Osteoblast (primary cell): ENCODE results near the gene PI3. TPM values are rescaled to one million over a fixed set of nuclear protein-coding genes. Genes with fewer than 3 reads are reported as not detected.
A peak's percentile ranks its signal among the peaks of the same experiment; 100 is the strongest.

Experiments
- DNase-seq: peaks from one replicate; pipeline ENCODE4 v3.0.0; 2011; ENCODE audit warnings: low spot score, mixed read lengths; ENCODE audit not compliant: insufficient read length; ENCODE audit errors: missing footprints
- H2AFZ ChIP-seq: 2 replicates; pipeline ENCODE4 v1.6.0; 2011; ENCODE audit warnings: mild to moderate bottlenecking, low read length
- H3K27ac ChIP-seq: 2 replicates; pipeline ENCODE4 v1.5.1; 2011; ENCODE audit warnings: mild to moderate bottlenecking, low read depth, low read length, moderate library complexity
- H3K27me3 ChIP-seq: 2 replicates; pipeline ENCODE4 v1.6.0; 2012; ENCODE audit warnings: mild to moderate bottlenecking, control low read depth, inconsistent platforms, low read length, moderate library complexity; ENCODE audit not compliant: insufficient read depth
- H3K36me3 ChIP-seq: 2 replicates; pipeline ENCODE4 v1.5.1; 2011; ENCODE audit warnings: mild to moderate bottlenecking, low read length, control low read depth, moderate library complexity; ENCODE audit not compliant: insufficient read depth
- H3K4me1 ChIP-seq: 2 replicates; pipeline ENCODE4 v1.5.1; 2011; ENCODE audit warnings: mild to moderate bottlenecking, low read length, control low read depth, moderate library complexity; ENCODE audit not compliant: insufficient read depth
- H3K4me2 ChIP-seq: 2 replicates; pipeline ENCODE4 v1.6.0; 2011; ENCODE audit warnings: mild to moderate bottlenecking, low read length; ENCODE audit not compliant: insufficient read depth
- H3K4me3 ChIP-seq: fragments of 200-600 bp; sonication (generic); 3 replicates; pipeline ENCODE4 v1.5.1; 2012; ENCODE audit warnings: mild to moderate bottlenecking, low read length, inconsistent platforms; ENCODE audit not compliant: insufficient read depth
- H3K79me2 ChIP-seq: 2 replicates; pipeline ENCODE4 v1.6.0; 2012; ENCODE audit warnings: mild to moderate bottlenecking, low read length, control low read depth, inconsistent platforms; ENCODE audit not compliant: insufficient read depth
- H3K9me3 ChIP-seq: 2 replicates; pipeline ENCODE4 v1.5.1; 2011; ENCODE audit warnings: low read depth, low read length, control low read depth
- H4K20me1 ChIP-seq: 2 replicates; pipeline ENCODE4 v1.6.0; 2012; ENCODE audit warnings: mild to moderate bottlenecking, low read length, control low read depth; ENCODE audit not compliant: insufficient read depth
- CTCF ChIP-seq: IDR thresholded peaks from 2 replicates; pipeline ENCODE4 v1.5.1; 2011; ENCODE audit warnings: mild to moderate bottlenecking, low read depth, low read length, moderate library complexity; ENCODE audit errors: extremely low read depth
- total RNA-seq: library from RNA; depleted of rRNA; stranded (reverse); fragments of >200 nt; gene quantifications from 2 replicates; pipeline ENCODE4 v1.2.3, GENCODE V29; 2012

Gene PI3
- total RNA-seq, 1 donor = not detected

- no peaks in the 10 kb centered on the region for H3K4me1 ChIP-seq
- no peaks in the 10 kb centered on the region for H3K36me3 ChIP-seq
- no peaks in the 10 kb centered on the region for H3K9me3 ChIP-seq
- H3K27ac ChIP-seq = no peak overlapping the region
- H2AFZ ChIP-seq = no peak overlapping the region
- H3K4me3 ChIP-seq = no peak overlapping the region
- no peak for DNase-seq
- H3K27me3 ChIP-seq = peaks cover 25% of the 10 kb centered on the region
- no peaks in the 10 kb centered on the region for H4K20me1 ChIP-seq
- H3K79me2 ChIP-seq = no peaks in the 10 kb centered on the region
- TF ChIP-seq CTCF = no peak
- no peak overlapping the region for H3K4me2 ChIP-seq
Observed at GRCh38 chr20:45173522-45173921, 1.2 kb upstream of the PI3 start.

- Histone ChIP-seq H3K4me3 (no peak overlapping the region), H3K79me2 (no peaks in the 10 kb centered on the region), H3K9me3 (no peaks in the 10 kb centered on the region), H3K4me1 (no peaks in the 10 kb centered on the region), H3K36me3 (no peaks in the 10 kb centered on the region), H3K27me3 (peaks cover 25% of the 10 kb centered on the region), H3K4me2 (no peak overlapping the region), H4K20me1 (no peaks in the 10 kb centered on the region), H3K27ac (no peak overlapping the region), H2AFZ (no peak overlapping the region)
- no peak for DNase-seq
- no peak for TF ChIP-seq CTCF
Observed at GRCh38 chr20:45176526-45177267, 2.0 kb downstream of the PI3 start.

DNA sequence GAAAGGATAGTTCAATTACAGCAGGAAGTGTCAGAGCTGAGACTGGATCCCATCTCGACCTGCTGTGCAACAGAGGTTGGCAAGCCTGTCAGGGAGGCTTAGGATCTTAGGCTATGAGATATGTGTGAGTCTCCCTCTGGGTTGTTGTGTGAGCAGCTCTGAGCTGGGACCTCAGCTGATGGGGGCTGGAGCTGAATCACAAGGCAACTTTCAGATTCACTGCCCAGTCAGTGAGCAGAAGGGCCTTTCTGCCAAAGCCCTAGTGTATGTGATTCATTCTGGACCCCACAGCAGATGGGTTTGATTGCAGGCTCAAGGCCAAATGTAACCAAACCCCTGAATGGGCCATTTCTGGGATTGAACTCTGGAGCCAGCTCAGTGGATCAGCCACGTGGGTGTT lies 4.5 kb downstream of the PI3 start:
- H3K4me1 ChIP-seq = no peaks in the 10 kb centered on the region

More for the DNA sequence above, 4.5 kb downstream of the PI3 start:
- Histone ChIP-seq H3K79me2 (no peaks in the 10 kb centered on the region), H2AFZ (no peak overlapping the region), H4K20me1 (no peaks in the 10 kb centered on the region), H3K4me2 (no peak overlapping the region), H3K27ac (no peak overlapping the region), H3K27me3 (peaks cover 21% of the 10 kb centered on the region), H3K36me3 (no peaks in the 10 kb centered on the region), H3K4me3 (no peak overlapping the region), H3K9me3 (no peaks in the 10 kb centered on the region)
- DNase-seq = peak; percentile 60
- TF ChIP-seq CTCF = no peak
